Endodermal cell (in vitro differentiated cells): ENCODE data around the gene SERPINH1. TPM values are rescaled to one million over a fixed set of nuclear protein-coding genes. Genes with fewer than 3 reads are reported as not detected.

Experiments used
- DNase-seq: peaks from one replicate; pipeline ENCODE4 v3.0.0-alpha.2; 2017
- H3K27ac ChIP-seq: 2 replicates; pipeline ENCODE4 v1.5.1; 2013; ENCODE audit warnings: mild to moderate bottlenecking, low read depth, low read length, moderate library complexity
- H3K27me3 ChIP-seq: 2 replicates; pipeline ENCODE4 v1.6.1; 2013; ENCODE audit warnings: mild to moderate bottlenecking, low read length, moderate library complexity; ENCODE audit not compliant: insufficient read depth, control insufficient read depth, poor library complexity, severe bottlenecking
- H3K36me3 ChIP-seq: 2 replicates; pipeline ENCODE4 v1.7.0; 2013; ENCODE audit warnings: mild to moderate bottlenecking, low read length, moderate library complexity; ENCODE audit not compliant: control insufficient read depth, insufficient read depth
- H3K4me1 ChIP-seq: one replicate; pipeline ENCODE4 v1.7.0; 2013; ENCODE audit warnings: low read length; ENCODE audit not compliant: control insufficient read depth, insufficient read depth
- H3K4me3 ChIP-seq: 2 replicates; pipeline ENCODE4 v1.5.1; 2013; ENCODE audit warnings: mild to moderate bottlenecking, low read length, moderate library complexity
- H3K9ac ChIP-seq: 2 replicates; pipeline ENCODE4 v1.6.1; 2013; ENCODE audit warnings: mild to moderate bottlenecking, low read length, moderate library complexity; ENCODE audit not compliant: poor library complexity, severe bottlenecking; ENCODE audit errors: extremely low read depth
- H3K9me3 ChIP-seq: 2 replicates; pipeline ENCODE4 v1.6.1; 2013; ENCODE audit warnings: mild to moderate bottlenecking, low read length, moderate library complexity; ENCODE audit not compliant: control insufficient read depth
- H3K27ac Mint-ChIP-seq: 2 replicates; pipeline ENCODE4 v1.8.0; 2020; ENCODE audit warnings: mixed read lengths
- H3K27me3 Mint-ChIP-seq: 2 replicates; pipeline ENCODE4 v1.8.0; 2021; ENCODE audit warnings: mild to moderate bottlenecking, mixed read lengths; ENCODE audit not compliant: insufficient read depth
- H3K36me3 Mint-ChIP-seq: 2 replicates; pipeline ENCODE4 v1.8.0; 2020; ENCODE audit warnings: low read depth, mixed read lengths
- H3K4me1 Mint-ChIP-seq: 2 replicates; pipeline ENCODE4 v1.8.0; 2020; ENCODE audit warnings: mixed read lengths
- H3K4me3 Mint-ChIP-seq: 2 replicates; pipeline ENCODE4 v1.8.0; 2020; ENCODE audit warnings: mild to moderate bottlenecking, moderate library complexity, mixed read lengths
- H3K9me3 Mint-ChIP-seq: 2 replicates; pipeline ENCODE4 v1.8.0; 2020; ENCODE audit warnings: mild to moderate bottlenecking, mixed read lengths
- WGBS, 2 experiments: methylation state at CpG; one replicate each; pipeline versions ENCODE4 v1.1.5 to v1.1.7; 2013; ENCODE audit warnings: missing lambda C conversion rate in 2 of 2, mixed read lengths in 1 of 2; ENCODE audit not compliant: insufficient coverage in 1 of 2, insufficient read length in 1 of 2; 5-methylcytosine and 5-hydroxymethylcytosine counted together
- total RNA-seq, 2 donors: library from RNA; stranded (reverse); fragmentation: NEBNext Ultra II Directional in 1 of 2; extraction: Animal tissue kit (Norgen Biotek cat#: 25700) in 1 of 2; gene quantifications; 2 replicates in 1 of 2; 3 replicates in 1 of 2; pipeline ENCODE4 v1.2.1, GENCODE V29; 2021
- TF ChIP-seq, protein P1 (sequence below): fragments of 200-600 bp; sonication (generic); conservative IDR thresholded peaks from 2 replicates; pipeline ENCODE4 v1.5.0; 2021; ENCODE audit warnings: antibody characterized with exemption, mild to moderate bottlenecking

SERPINH1 gene
- total RNA-seq, 2 donors from 2014 or later = 414 to 454 TPM

DNA sequence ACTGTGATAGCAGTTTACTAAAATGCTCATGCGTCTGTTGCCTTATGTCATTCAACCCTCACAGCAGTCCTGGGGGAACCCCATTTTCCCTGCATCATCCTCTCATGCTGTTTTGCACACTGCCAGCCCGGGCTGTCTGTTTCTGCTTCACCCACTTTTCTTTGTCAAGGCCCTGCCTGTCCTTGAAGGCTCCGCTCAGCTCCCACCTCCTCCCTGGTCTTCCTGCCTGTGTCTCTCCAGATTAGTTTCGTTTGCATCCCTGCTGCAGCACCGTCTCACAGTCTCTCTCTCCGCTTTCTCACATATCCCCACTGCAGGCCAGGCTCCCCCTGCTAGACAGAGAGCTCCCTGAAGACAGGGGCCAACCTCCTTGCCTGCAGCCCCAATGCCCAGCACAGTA, 29.9 kb downstream of the SERPINH1 start:
- Mint-ChIP-seq H3K36me3 (no peaks in the 10 kb centered on the region), H3K4me3 (no peak overlapping the region), H3K4me1 (peaks cover 38% of the 10 kb centered on the region), H3K27ac (no peak overlapping the region), H3K9me3 (no peaks in the 10 kb centered on the region), H3K27me3 (peaks cover 6% of the 10 kb centered on the region)
- no peak overlapping the region for H3K9ac ChIP-seq
- no peak overlapping the region for H3K27ac ChIP-seq
- TF ChIP-seq, protein P1, sequence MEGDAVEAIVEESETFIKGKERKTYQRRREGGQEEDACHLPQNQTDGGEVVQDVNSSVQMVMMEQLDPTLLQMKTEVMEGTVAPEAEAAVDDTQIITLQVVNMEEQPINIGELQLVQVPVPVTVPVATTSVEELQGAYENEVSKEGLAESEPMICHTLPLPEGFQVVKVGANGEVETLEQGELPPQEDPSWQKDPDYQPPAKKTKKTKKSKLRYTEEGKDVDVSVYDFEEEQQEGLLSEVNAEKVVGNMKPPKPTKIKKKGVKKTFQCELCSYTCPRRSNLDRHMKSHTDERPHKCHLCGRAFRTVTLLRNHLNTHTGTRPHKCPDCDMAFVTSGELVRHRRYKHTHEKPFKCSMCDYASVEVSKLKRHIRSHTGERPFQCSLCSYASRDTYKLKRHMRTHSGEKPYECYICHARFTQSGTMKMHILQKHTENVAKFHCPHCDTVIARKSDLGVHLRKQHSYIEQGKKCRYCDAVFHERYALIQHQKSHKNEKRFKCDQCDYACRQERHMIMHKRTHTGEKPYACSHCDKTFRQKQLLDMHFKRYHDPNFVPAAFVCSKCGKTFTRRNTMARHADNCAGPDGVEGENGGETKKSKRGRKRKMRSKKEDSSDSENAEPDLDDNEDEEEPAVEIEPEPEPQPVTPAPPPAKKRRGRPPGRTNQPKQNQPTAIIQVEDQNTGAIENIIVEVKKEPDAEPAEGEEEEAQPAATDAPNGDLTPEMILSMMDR = no peak
- H3K36me3 ChIP-seq = no peaks in the 10 kb centered on the region
- no peaks in the 10 kb centered on the region for H3K27me3 ChIP-seq
- H3K9me3 ChIP-seq = no peaks in the 10 kb centered on the region
- no peak overlapping the region for H3K4me3 ChIP-seq
- WGBS, 2 experiments = 67 to 79% methylated on average over 5 to 6 of the region's 6 CpGs
- no peak for DNase-seq
- peaks cover 13% of the 10 kb centered on the region for H3K4me1 ChIP-seq

DNA sequence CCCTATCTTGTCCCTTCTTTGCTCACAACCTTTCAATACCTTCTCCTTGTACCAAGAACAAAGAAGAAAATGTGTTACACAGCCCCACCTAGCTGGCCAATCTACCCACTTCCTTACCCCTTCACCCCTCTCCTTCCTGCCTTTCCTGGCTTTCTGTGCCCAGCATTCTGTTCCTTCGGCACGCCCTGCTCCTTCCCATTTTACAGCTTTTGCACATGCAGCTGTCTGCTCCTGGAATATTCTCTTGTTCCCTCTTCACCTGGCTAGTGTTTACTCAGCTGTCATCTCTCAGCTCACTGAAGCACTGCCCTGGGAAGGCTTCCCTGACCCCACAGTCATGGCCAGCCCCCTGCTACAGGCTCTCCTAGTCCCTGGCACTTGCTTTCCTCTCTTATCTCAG, 30.7 kb downstream of the SERPINH1 start:
- no peaks in the 10 kb centered on the region for H3K27me3 ChIP-seq
- Mint-ChIP-seq H3K4me3 (no peak overlapping the region), H3K27ac (no peak overlapping the region), H3K9me3 (no peaks in the 10 kb centered on the region), H3K4me1 (peaks cover 45% of the 10 kb centered on the region), H3K36me3 (no peaks in the 10 kb centered on the region), H3K27me3 (peaks cover 2% of the 10 kb centered on the region)
- H3K36me3 ChIP-seq = no peaks in the 10 kb centered on the region
- no peaks in the 10 kb centered on the region for H3K9me3 ChIP-seq
- no peak overlapping the region for H3K4me3 ChIP-seq
- H3K27ac ChIP-seq = no peak overlapping the region
- no peak for DNase-seq
- 73 to 83% methylated on average over 2 of the region's 2 CpGs for WGBS, 2 experiments
- H3K9ac ChIP-seq = no peak overlapping the region
- H3K4me1 ChIP-seq = peaks cover 13% of the 10 kb centered on the region
- TF ChIP-seq, protein P1 = no peak

DNA sequence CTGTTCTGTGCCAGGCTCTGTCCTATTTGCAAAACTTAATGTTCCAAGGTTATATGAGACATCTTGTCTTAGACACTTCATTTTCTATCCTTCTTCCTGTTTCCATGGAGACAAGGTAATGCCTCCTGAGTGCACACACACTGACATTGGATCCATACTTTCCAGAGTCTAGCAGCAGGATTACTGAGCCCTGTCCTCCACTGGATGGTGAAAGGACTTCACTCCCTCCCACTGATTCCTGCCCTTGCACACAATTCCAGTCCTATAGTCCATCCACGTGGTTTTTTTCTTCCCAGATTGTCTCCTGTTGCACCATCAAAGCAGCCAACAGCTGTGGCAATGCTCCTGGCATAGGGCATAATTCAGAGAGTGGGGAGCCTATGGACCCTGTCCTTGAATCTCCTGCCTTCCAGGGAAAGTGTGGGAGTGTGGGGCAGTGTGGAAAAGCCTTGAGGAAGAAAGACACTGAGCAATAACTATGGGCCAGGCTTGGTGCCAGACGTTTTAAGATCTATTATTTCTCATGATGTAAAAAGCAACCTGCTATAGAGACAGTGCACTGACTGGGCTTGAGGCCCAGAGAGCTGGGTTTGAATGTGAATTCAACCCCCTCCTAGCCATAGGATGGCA, 31.3 kb downstream of the SERPINH1 start:
- TF ChIP-seq, protein P1 = no peak
- DNase-seq = no peak
- Mint-ChIP-seq H3K4me3 (no peak overlapping the region), H3K4me1 (peaks cover 49% of the 10 kb centered on the region), H3K36me3 (no peaks in the 10 kb centered on the region), H3K9me3 (no peaks in the 10 kb centered on the region), H3K27ac (no peak overlapping the region), H3K27me3 (peaks cover 2% of the 10 kb centered on the region)
- Histone ChIP-seq H3K27me3 (no peaks in the 10 kb centered on the region), H3K4me3 (no peak overlapping the region), H3K27ac (peak overlapping the region; percentile 70), H3K9me3 (no peaks in the 10 kb centered on the region), H3K9ac (no peak overlapping the region), H3K36me3 (no peaks in the 10 kb centered on the region), H3K4me1 (peaks cover 13% of the 10 kb centered on the region)
- 92% methylated on average over 2 of the region's 2 CpGs; no CpG with 5 or more reads in 1 of the 2 experiments for WGBS, 2 experiments
